ENCODE results near the gene ATP2B1.
A peak's percentile ranks its signal among the peaks of the same experiment; 100 is the strongest.

ATP2B1 gene

DNA sequence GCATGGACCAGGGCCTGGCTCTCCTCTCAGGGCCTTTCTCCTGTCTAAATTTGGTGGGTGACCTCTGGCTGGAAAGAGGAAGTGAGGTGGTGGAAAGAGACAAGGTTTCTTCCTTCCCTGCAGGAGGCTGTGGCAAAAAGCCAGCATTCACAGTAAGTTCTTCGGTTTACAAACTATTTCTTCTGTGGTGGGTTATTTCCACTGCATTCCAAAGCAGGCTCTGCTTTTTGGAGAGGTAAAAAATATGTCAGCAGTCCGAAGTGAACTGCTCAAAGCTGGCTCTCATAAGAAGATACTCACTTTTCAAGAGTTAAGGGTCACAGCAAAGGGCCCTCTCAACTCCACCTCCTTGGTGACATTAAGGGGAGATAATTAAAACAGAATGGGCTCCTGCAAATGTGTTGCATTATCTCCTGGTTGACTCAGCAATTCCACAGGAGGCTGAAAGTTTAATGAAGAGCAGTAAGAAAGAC lies 133.9 kb downstream of the ATP2B1 start:
- DNase-seq = no peak

GRCh38 chr12:89573051-89573810 lies 135.4 kb downstream of the ATP2B1 start:
- no peak for DNase-seq

DNA sequence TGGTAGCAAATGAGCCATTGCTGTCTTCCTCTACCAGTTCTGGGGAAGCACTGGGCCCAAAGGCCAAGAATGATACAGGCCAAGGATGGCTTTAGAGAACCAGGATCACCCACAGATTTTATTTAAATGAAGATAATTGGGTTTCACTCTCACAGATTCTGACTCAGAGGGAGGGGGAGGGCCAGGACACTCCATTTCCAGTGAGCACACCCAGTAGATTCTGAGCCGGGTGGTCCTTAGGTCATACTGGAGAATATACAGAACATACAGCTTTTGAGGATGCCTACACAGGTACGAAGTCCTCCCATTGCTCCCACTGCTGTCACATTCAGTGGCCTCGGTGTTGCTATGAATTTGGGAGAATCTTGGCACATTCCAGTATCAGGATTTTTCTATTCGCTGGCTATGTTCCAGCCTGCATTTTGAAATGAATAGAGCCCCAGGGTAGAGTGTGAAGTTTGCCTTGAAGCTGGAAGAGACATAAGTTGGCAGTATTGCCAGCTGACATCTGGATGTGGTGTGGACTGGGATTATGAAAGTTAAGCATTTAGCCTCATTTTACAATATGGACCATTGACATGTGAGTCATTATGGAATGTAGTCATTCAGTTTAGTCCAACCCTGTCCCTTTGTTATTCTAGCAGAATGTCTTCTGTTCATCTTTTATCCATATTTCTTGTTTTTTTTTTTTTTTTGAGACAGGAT lies 137.0 kb downstream of the ATP2B1 start:
- no peak for DNase-seq

GRCh38 chr12:89568484-89568883 lies 140.2 kb downstream of the ATP2B1 start:
- DNase-seq = no peak

DNA sequence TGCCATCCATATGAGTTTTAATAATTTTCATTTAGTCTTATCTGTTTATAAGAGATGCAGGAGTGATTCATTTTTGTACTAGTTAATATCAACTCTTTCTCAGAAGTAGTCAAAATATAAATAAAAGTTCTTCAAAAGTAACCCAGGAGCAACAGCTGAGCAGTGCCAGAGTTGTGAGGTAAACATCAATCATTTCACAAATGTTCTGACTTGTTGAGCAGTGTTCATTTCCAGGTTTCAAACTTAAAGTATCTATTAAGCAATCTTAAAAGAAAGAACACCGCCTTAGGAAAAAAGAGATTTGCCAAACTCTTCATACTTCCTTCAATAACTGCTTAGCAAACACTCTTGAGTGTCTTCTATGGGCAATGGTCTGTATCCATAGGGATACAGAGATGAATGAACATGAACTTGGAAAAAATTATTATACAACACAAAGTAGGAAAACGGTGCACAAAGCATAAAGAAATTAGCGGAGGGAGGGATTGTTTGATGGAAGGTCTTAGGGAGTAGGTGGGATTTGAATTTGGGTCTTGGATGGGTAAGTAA lies 140.9 kb downstream of the ATP2B1 start:
- no peak for DNase-seq

DNA sequence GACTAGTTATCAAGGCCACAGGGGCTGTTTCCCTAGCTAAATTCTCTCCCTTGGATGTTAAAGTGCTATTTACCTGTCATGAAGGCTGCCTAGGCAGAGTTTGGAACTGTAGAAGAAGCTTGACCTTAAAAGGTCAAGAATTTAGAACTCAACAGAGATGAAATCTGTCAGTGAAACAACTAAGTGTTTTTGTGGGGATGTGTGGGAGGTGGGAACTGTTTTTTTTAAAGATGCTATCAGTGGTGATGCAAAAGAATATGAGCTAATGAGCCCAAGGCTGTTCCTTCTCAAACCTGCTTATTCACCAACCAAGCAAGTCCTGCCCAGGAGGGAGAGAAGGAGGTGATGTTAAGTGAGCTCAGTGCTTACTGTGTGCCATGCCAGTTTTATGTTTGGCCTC lies 142.0 kb downstream of the ATP2B1 start:
- DNase-seq = no peak

DNA sequence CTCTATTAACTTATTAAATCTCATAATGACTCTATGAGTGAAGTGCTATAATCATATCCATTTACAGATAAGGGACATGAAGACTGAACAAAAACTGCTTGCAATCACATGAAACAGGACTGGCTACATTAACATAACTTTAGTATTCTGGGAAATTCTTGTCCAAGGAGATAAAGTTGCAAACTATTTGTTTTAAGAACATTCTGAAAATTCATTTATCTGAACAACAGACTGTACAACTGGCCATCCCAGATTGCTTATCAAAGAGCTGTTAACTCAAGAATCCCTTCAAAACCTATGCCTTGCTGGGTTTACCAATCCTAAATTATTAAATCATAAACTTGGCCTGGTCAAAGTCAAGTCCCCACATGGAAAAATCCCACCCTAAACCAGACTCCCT lies 143.6 kb downstream of the ATP2B1 start:
- DNase-seq = no peak

- no peak for DNase-seq
Observed at GRCh38 chr12:89559753-89560152, 148.9 kb downstream of the ATP2B1 start.

GRCh38 chr12:89556976-89557375 lies 151.7 kb downstream of the ATP2B1 start:
- DNase-seq = no peak

- DNase-seq = no peak
Observed at GRCh38 chr12:89552376-89552775, 156.3 kb downstream of the ATP2B1 start.

- DNase-seq = no peak
Observed at GRCh38 chr12:89551747-89552146, 156.9 kb downstream of the ATP2B1 start.

GRCh38 chr12:89547101-89547500 lies 161.5 kb downstream of the ATP2B1 start:
- no peak for DNase-seq

DNA sequence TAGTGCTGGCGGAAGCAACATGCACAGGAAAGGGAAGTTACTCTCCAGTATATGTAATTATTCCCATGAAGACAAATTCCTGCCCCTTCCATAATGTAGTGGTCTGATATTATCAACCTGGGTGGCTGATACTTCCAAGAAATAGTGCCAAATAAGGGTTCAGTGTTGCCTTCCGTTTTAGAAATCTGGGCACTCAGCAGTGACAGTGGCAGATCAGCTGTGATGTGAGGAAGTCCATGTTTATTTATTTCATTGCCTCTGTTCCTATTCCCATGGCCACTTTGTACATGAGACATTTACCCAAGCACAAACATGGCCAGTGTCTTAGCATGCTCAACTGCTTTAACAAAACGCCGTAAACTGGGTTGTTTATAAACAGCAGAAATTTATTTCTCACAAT lies 162.5 kb downstream of the ATP2B1 start:
- no peak for DNase-seq

- no peak for DNase-seq
Observed at GRCh38 chr12:89544681-89545184, 163.9 kb downstream of the ATP2B1 start.

DNA sequence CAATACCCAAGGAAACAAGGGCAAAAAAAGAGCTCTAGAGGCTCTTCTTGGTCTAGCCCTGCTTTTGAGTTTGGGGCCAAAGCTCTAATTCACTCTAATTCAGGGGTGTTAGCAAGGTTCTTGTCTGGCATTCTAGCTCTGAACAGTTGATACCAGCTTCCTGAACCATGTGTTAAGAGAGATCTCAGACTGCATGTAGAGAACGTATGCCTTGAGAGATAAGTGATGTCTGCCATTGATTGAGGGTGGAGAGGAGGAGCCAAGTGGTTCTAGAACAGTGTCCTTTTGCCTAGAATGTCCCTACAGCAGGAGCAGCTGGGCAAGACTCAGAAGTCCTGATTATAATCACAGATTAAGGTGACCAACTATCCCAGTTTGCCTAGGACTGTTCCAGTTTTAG lies 164.6 kb downstream of the ATP2B1 start:
- no peak for DNase-seq

DNA sequence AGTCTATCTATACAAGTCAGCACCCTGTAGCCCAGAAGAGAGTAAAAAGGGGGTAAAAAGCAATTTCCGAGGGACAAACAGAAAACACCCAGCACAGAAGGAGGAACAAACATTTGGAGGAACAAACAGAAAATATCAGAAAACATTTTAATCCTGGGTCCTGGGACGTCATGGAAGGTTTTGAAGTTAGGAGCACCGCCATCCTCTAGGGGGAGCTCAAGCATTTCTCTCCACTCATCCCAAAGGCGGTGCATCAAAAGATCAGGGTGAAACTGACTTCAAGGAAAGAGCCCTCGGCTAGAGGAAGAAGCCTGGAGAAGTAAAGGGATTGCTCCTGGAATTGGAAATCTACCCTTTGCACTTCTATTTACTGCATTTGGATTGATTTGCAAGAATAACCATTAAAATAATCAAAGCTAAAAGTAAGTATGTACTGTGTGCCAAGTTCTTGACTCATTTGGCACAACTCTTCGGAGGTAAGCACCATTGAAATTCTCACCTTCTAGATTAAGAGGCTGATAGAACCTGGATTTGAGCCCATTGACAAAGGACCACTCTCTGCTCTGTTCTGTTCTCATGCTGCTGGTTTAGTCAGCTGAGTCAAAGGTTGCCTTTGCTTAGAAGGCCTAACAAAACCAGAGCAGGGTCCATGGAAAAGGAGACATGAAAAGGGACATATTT lies 165.6 kb downstream of the ATP2B1 start:
- peak; percentile 61 for DNase-seq

GRCh38 chr12:89542236-89542635 lies 166.4 kb downstream of the ATP2B1 start:
- DNase-seq = no peak

GRCh38 chr12:89540586-89540985 lies 168.1 kb downstream of the ATP2B1 start:
- DNase-seq = no peak

DNA sequence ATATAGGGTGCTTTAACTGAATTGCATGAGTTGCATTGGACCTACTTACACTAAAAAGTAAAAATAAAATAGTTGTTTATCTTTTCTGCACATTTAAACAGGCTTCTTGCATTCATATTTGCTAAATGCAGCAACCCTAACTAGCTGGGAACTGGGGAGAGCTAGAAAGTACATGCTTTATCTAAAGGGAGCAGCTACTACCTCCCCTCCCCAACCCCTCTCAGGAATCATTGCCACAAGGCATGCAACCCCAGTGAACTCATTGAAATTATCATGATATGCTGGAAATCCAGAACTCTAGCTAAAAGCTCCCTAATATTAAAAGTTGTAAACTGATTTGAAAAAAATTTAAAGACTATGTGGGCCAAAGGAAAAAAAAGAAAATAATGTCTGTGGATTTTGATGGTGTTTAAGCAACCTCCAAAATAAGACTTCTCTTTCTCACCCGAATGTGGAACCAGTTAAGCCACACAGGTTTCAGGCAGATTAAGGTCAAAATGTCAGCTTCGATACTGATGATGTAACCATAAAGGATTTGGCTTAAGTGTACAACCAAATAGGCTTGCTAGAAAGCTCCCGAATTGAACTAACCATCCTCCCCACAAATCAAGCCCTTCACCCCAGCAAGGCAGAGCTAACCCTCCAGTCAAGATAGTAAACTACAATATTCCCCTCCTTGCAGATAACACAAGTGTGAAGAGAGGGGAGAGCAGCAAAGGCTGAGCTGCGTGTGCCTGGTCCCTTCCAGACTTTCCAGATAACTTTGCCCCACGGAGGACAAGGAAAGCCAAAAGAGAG lies 169.0 kb downstream of the ATP2B1 start:
- DNase-seq = no peak

DNA sequence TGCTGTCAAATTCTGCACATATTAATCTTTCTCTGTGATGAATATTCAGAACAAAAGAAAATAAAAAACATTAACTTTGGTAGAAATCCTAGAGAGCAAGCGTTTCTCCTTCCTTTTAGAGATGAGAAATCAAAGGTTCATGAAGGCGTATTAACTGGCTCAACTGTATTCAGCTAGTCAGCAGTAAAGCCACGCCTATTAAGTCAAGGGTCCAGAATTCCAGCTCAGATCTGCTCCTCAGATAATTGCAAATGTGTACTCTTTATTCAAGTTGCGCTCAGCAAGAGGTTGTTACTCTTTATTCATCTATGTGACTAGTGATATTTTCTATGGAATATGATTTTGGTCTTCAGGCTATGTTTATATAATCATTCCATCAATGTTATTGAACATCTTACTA lies 169.7 kb downstream of the ATP2B1 start:
- no peak for DNase-seq
